Measurements from ENCODE around the gene WAC.

DNA sequence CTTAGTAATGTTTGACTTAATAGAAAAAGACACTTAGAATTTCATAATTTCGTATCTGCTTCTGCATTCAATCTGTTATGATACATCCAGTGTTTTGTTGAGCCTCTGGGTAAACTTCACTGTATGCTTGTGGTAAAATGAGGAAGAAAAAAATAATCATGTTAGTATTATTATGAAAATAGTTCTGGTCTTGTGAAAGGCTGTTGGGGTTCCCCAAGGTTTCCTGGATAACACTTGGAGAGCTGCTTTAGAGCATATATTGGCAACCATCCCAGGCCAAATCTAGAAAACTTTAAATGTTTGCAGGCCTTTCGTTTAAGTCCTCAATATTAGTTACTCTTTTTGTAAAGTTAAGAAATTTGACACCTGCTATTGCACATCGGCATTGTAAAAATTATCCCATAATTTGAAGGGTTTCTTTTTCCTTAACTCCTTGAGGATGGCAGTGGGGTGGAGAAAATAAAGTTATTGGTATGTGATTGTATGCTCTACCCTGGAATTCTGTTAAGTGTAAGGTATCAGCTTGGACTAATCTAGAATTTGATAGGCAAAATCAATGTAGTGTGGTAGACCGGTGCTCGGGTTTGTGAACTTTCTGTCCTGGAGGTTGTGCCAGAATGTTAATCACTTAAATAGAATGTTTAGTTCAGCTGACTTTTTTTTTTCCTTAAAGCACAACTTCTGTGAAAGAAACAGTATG is 54.5 kb downstream of the WAC start:
- TF ChIP-seq, protein P1, sequence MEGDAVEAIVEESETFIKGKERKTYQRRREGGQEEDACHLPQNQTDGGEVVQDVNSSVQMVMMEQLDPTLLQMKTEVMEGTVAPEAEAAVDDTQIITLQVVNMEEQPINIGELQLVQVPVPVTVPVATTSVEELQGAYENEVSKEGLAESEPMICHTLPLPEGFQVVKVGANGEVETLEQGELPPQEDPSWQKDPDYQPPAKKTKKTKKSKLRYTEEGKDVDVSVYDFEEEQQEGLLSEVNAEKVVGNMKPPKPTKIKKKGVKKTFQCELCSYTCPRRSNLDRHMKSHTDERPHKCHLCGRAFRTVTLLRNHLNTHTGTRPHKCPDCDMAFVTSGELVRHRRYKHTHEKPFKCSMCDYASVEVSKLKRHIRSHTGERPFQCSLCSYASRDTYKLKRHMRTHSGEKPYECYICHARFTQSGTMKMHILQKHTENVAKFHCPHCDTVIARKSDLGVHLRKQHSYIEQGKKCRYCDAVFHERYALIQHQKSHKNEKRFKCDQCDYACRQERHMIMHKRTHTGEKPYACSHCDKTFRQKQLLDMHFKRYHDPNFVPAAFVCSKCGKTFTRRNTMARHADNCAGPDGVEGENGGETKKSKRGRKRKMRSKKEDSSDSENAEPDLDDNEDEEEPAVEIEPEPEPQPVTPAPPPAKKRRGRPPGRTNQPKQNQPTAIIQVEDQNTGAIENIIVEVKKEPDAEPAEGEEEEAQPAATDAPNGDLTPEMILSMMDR (IDR thresholded peaks at IDR 0.05), result no peak
- no peak for TF ChIP-seq EP300 (IDR thresholded peaks at IDR 0.05)
- no peak for TF ChIP-seq POLR2A (IDR thresholded peaks at IDR 0.05)
